Umbilical cord (tissue), 2 donors: ENCODE results near the gene DMRTC1B. TPM values are rescaled to one million over a fixed set of nuclear protein-coding genes. Genes with fewer than 3 reads are reported as not detected.
"Not testable (repeated sequence)": the region's sequence is repeated elsewhere in the genome, so short reads cannot be mapped to it uniquely, and the experiment has no call there.

ENCODE experiments used
- DNase-seq: peaks from one replicate; pipeline ENCODE4 v3.0.0-alpha.2; 2015; ENCODE audit warnings: low spot score
- total RNA-seq: library from RNA; depleted of rRNA; stranded (reverse); fragments of >200 nt; gene quantifications from one replicate; pipeline ENCODE4 v1.2.3, GENCODE V29; 2014; ENCODE audit warnings: low replicate concordance; ENCODE audit not compliant: insufficient read depth

DMRTC1B gene
- total RNA-seq: 6.3 TPM

- not testable (repeated sequence) for DNase-seq
Observed at GRCh38 chrX:72776653-72777466, at the start of gene DMRTC1B. DMRTC1B (plus strand) TSS chrX:72776890; CDS start chrX:72845136, 68,246 bp downstream.

GRCh38 chrX:72727846-72728245, 48.8 kb upstream of the DMRTC1B start:
- no peak for DNase-seq

- DNase-seq: not testable (repeated sequence)
Observed at GRCh38 chrX:72733636-72734035, 43.1 kb upstream of the DMRTC1B start.

GRCh38 chrX:72735561-72735960, 41.1 kb upstream of the DMRTC1B start:
- no peak for DNase-seq

GRCh38 chrX:72745546-72745945, 31.1 kb upstream of the DMRTC1B start:
- not testable (repeated sequence) for DNase-seq

- not testable (repeated sequence) for DNase-seq
Observed at GRCh38 chrX:72748545-72748944, 28.1 kb upstream of the DMRTC1B start.

- DNase-seq: not testable (repeated sequence)
Observed at GRCh38 chrX:72760454-72760853, 16.2 kb upstream of the DMRTC1B start.

- not testable (repeated sequence) for DNase-seq
Observed at GRCh38 chrX:72777467-72777790, 739 bp downstream of the DMRTC1B start.

- DNase-seq: not testable (repeated sequence)
Observed at GRCh38 chrX:72778146-72778545, 1.5 kb downstream of the DMRTC1B start.

GRCh38 chrX:72782560-72782959, 5.9 kb downstream of the DMRTC1B start, which contains the start of gene FAM236B:
FAM236B (minus strand) TSS chrX:72782660; CDS start chrX:72782560, 100 bp downstream.
- not testable (repeated sequence) for DNase-seq

- not testable (repeated sequence) for DNase-seq
Observed at GRCh38 chrX:72783365-72783936, 6.8 kb downstream of the DMRTC1B start.

- DNase-seq: not testable (repeated sequence)
Observed at GRCh38 chrX:72783964-72784363, 7.3 kb downstream of the DMRTC1B start.

GRCh38 chrX:72788142-72788541, 11.5 kb downstream of the DMRTC1B start:
- not testable (repeated sequence) for DNase-seq

- not testable (repeated sequence) for DNase-seq
Observed at GRCh38 chrX:72790390-72790789, 13.7 kb downstream of the DMRTC1B start.

- DNase-seq: not testable (repeated sequence)
Observed at GRCh38 chrX:72808110-72808509, 31.4 kb downstream of the DMRTC1B start, which contains the start of gene FAM236D. FAM236D (minus strand) TSS chrX:72808210; CDS start chrX:72808110, 100 bp downstream.

- not testable (repeated sequence) for DNase-seq
Observed at GRCh38 chrX:72830701-72831100, 54.0 kb downstream of the DMRTC1B start.

GRCh38 chrX:72837532-72837931, 60.8 kb downstream of the DMRTC1B start:
- not testable (repeated sequence) for DNase-seq

- not testable (repeated sequence) for DNase-seq
Observed at GRCh38 chrX:72882898-72883297, 106.2 kb downstream of the DMRTC1B start.

- not testable (repeated sequence) for DNase-seq
Observed at GRCh38 chrX:72889740-72890139, 113.0 kb downstream of the DMRTC1B start.
